Measurements from ENCODE around the gene MB. TPM values are rescaled to one million over a fixed set of nuclear protein-coding genes. Genes with fewer than 3 reads are reported as not detected.
"Not testable (repeated sequence)": the region's sequence is repeated elsewhere in the genome, so short reads cannot be mapped to it uniquely, and the experiment has no call there.

Gene MB
- 7.2 TPM for polyA plus RNA-seq
- long read RNA-seq, donor 1, partial matches to known transcripts: 0 of 4 reads
- long read RNA-seq, donor 1, other reads (novel, unspliced or antisense): 0 of 4 reads
- long read RNA-seq, donor 2, partial matches to known transcripts: 0 of 7 reads
- long read RNA-seq, donor 2, other reads (novel, unspliced or antisense): 0 of 7 reads
- long read RNA-seq, donor 3, transcript MB-205 (4 exons, 582 nt): major isoform, 15 of 17 reads
- long read RNA-seq, donor 3, partial matches to known transcripts: 0 of 17 reads
- long read RNA-seq, donor 3, other reads (novel, unspliced or antisense): 0 of 17 reads
- long read RNA-seq, donor 4, partial matches to known transcripts: 0 of 1 reads
- long read RNA-seq, donor 4, other reads (novel, unspliced or antisense): 0 of 1 reads
- long read RNA-seq, donor 5, partial matches to known transcripts: 0 of 2 reads
- long read RNA-seq, donor 5, other reads (novel, unspliced or antisense): 0 of 2 reads
- long read RNA-seq, donor 6, partial matches to known transcripts: 0 of 1 reads
- long read RNA-seq, donor 6, other reads (novel, unspliced or antisense): 0 of 1 reads
- long read RNA-seq, donor 7, partial matches to known transcripts: 5 of 9 reads
- long read RNA-seq, donor 7, other reads (novel, unspliced or antisense): 0 of 9 reads
- long read RNA-seq, donor 8, transcript MB-205 (4 exons, 582 nt): major isoform, 6 of 6 reads
- long read RNA-seq, donor 8, partial matches to known transcripts: 0 of 6 reads
- long read RNA-seq, donor 8, other reads (novel, unspliced or antisense): 0 of 6 reads
- long read RNA-seq, donor 9, partial matches to known transcripts: 0 of 5 reads
- long read RNA-seq, donor 9, other reads (novel, unspliced or antisense): 0 of 5 reads
- long read RNA-seq, donor 10, partial matches to known transcripts: 12 of 15 reads
- long read RNA-seq, donor 10, other reads (novel, unspliced or antisense): 0 of 15 reads
- long read RNA-seq, donor 11, partial matches to known transcripts: 0 of 4 reads
- long read RNA-seq, donor 11, other reads (novel, unspliced or antisense): 0 of 4 reads

GRCh38 chr22:35617137-35617755 is at the start of gene MB:
Gene MB, minus strand, starts transcription at chr22:35617329. Its CDS starts 72 bp downstream, at chr22:35617257.
- Histone ChIP-seq H3K9me3 (ENCODE audit: control insufficient read depth, low read depth, low read length) (no peaks in the 10 kb centered on the region), H3K27ac (ENCODE audit: low read length) (no peak within 1 kb of the TSS), H3K36me3 (ENCODE audit: control insufficient read depth, insufficient read depth, low read length) (no peaks in the 10 kb centered on the region), H3K27me3 (ENCODE audit: control insufficient read depth, insufficient read depth, low read length) (no peaks in the 10 kb centered on the region), H3K4me1 (ENCODE audit: control insufficient read depth, insufficient read depth, low read length) (no peaks in the 10 kb centered on the region), H3K4me3 (ENCODE audit: low read length) (no peak within 1 kb of the TSS)
- no peak for DNase-seq
- no CpG with 5 or more reads among the region's 16 CpGs for WGBS (ENCODE audit: insufficient coverage, low lambda C conversion rate)

GRCh38 chr22:35666699-35667098 is 49.6 kb upstream of the MB start:
- not testable (repeated sequence) for H3K9me3 ChIP-seq (ENCODE audit: control insufficient read depth, low read depth, low read length); H3K4me3 ChIP-seq (ENCODE audit: low read length); H3K27me3 ChIP-seq (ENCODE audit: control insufficient read depth, insufficient read depth, low read length); DNase-seq; H3K27ac ChIP-seq (ENCODE audit: low read length); H3K36me3 ChIP-seq (ENCODE audit: control insufficient read depth, insufficient read depth, low read length)
- peaks cover 14% of the 10 kb centered on the region for H3K4me1 ChIP-seq (ENCODE audit: control insufficient read depth, insufficient read depth, low read length)
- WGBS (ENCODE audit: insufficient coverage, low lambda C conversion rate): 100% methylated on average over 1 of the region's 1 CpG

GRCh38 chr22:35664955-35665587 is 47.9 kb upstream of the MB start:
- H3K27ac ChIP-seq (ENCODE audit: low read length): no peak overlapping the region
- peaks cover 8% of the 10 kb centered on the region for H3K36me3 ChIP-seq (ENCODE audit: control insufficient read depth, insufficient read depth, low read length)
- no peak for DNase-seq
- H3K4me3 ChIP-seq (ENCODE audit: low read length): no peak overlapping the region
- H3K27me3 ChIP-seq (ENCODE audit: control insufficient read depth, insufficient read depth, low read length): no peaks in the 10 kb centered on the region
- H3K4me1 ChIP-seq (ENCODE audit: control insufficient read depth, insufficient read depth, low read length): peaks cover 23% of the 10 kb centered on the region
- 80% methylated on average over 1 of the region's 5 CpGs for WGBS (ENCODE audit: insufficient coverage, low lambda C conversion rate)
- peaks cover 2% of the 10 kb centered on the region for H3K9me3 ChIP-seq (ENCODE audit: control insufficient read depth, low read depth, low read length)

- H3K4me1 ChIP-seq (ENCODE audit: control insufficient read depth, insufficient read depth, low read length): peaks cover 23% of the 10 kb centered on the region
- H3K27ac ChIP-seq (ENCODE audit: low read length): no peak overlapping the region
- H3K9me3 ChIP-seq (ENCODE audit: control insufficient read depth, low read depth, low read length): peaks cover 2% of the 10 kb centered on the region
- no peak for DNase-seq
- WGBS (ENCODE audit: insufficient coverage, low lambda C conversion rate): 93% methylated on average over 2 of the region's 3 CpGs
- H3K4me3 ChIP-seq (ENCODE audit: low read length): no peak overlapping the region
- H3K27me3 ChIP-seq (ENCODE audit: control insufficient read depth, insufficient read depth, low read length): no peaks in the 10 kb centered on the region
- H3K36me3 ChIP-seq (ENCODE audit: control insufficient read depth, insufficient read depth, low read length): peaks cover 24% of the 10 kb centered on the region
Observed at GRCh38 chr22:35663371-35663770, 46.2 kb upstream of the MB start.

- 43% methylated on average over 1 of the region's 2 CpGs for WGBS (ENCODE audit: insufficient coverage, low lambda C conversion rate)
- Histone ChIP-seq H3K27ac (ENCODE audit: low read length) (no peak overlapping the region), H3K4me3 (ENCODE audit: low read length) (no peak overlapping the region), H3K9me3 (ENCODE audit: control insufficient read depth, low read depth, low read length) (peaks cover 2% of the 10 kb centered on the region), H3K4me1 (ENCODE audit: control insufficient read depth, insufficient read depth, low read length) (peaks cover 23% of the 10 kb centered on the region), H3K36me3 (ENCODE audit: control insufficient read depth, insufficient read depth, low read length) (peaks cover 29% of the 10 kb centered on the region), H3K27me3 (ENCODE audit: control insufficient read depth, insufficient read depth, low read length) (no peaks in the 10 kb centered on the region)
- DNase-seq: no peak
Observed at GRCh38 chr22:35662914-35663313, 45.8 kb upstream of the MB start.

GRCh38 chr22:35661464-35661863 is 44.3 kb upstream of the MB start:
- 20% methylated on average over 1 of the region's 2 CpGs for WGBS (ENCODE audit: insufficient coverage, low lambda C conversion rate)
- DNase-seq: peak in 1 of 2 donors; percentile 73
- Histone ChIP-seq H3K4me1 (ENCODE audit: control insufficient read depth, insufficient read depth, low read length) (peaks cover 23% of the 10 kb centered on the region), H3K9me3 (ENCODE audit: control insufficient read depth, low read depth, low read length) (peaks cover 2% of the 10 kb centered on the region), H3K4me3 (ENCODE audit: low read length) (no peak overlapping the region), H3K36me3 (ENCODE audit: control insufficient read depth, insufficient read depth, low read length) (peaks cover 39% of the 10 kb centered on the region), H3K27me3 (ENCODE audit: control insufficient read depth, insufficient read depth, low read length) (no peaks in the 10 kb centered on the region), H3K27ac (ENCODE audit: low read length) (peak overlapping the region; percentile 87)

- peak; percentile 85 to 91 for DNase-seq
- no CpG with 5 or more reads among the region's 2 CpGs for whole genome bisulfite sequencing (ENCODE audit: insufficient coverage, low lambda C conversion rate)
- no peaks in the 10 kb centered on the region for H3K9me3 ChIP-seq (ENCODE audit: control insufficient read depth, low read depth, low read length)
- H3K4me1 ChIP-seq (ENCODE audit: control insufficient read depth, insufficient read depth, low read length): peaks cover 23% of the 10 kb centered on the region
- H3K27me3 ChIP-seq (ENCODE audit: control insufficient read depth, insufficient read depth, low read length): no peaks in the 10 kb centered on the region
- H3K4me3 ChIP-seq (ENCODE audit: low read length): no peak overlapping the region
- H3K27ac ChIP-seq (ENCODE audit: low read length): peak overlapping the region; percentile 87
- H3K36me3 ChIP-seq (ENCODE audit: control insufficient read depth, insufficient read depth, low read length): peaks cover 42% of the 10 kb centered on the region
Observed at GRCh38 chr22:35660291-35661127, 43.4 kb upstream of the MB start.

- Histone ChIP-seq H3K4me3 (ENCODE audit: low read length) (no peak overlapping the region), H3K4me1 (ENCODE audit: control insufficient read depth, insufficient read depth, low read length) (peaks cover 17% of the 10 kb centered on the region)
- no CpG with 5 or more reads among the region's 5 CpGs for WGBS (ENCODE audit: insufficient coverage, low lambda C conversion rate)
Observed at GRCh38 chr22:35657571-35658312, 40.6 kb upstream of the MB start.

GRCh38 chr22:35656284-35656752 is 39.2 kb upstream of the MB start:
- Histone ChIP-seq H3K36me3 (ENCODE audit: control insufficient read depth, insufficient read depth, low read length) (peaks cover 46% of the 10 kb centered on the region), H3K4me3 (ENCODE audit: low read length) (no peak overlapping the region), H3K4me1 (ENCODE audit: control insufficient read depth, insufficient read depth, low read length) (peaks cover 6% of the 10 kb centered on the region), H3K27ac (ENCODE audit: low read length) (no peak overlapping the region), H3K9me3 (ENCODE audit: control insufficient read depth, low read depth, low read length) (no peaks in the 10 kb centered on the region), H3K27me3 (ENCODE audit: control insufficient read depth, insufficient read depth, low read length) (no peaks in the 10 kb centered on the region)
- DNase-seq: no peak
- WGBS (ENCODE audit: insufficient coverage, low lambda C conversion rate): no CpG with 5 or more reads among the region's 5 CpGs

More at GRCh38 chr22:35657571-35658312, 40.6 kb upstream of the MB start:
- Histone ChIP-seq H3K27me3 (ENCODE audit: control insufficient read depth, insufficient read depth, low read length) (no peaks in the 10 kb centered on the region), H3K36me3 (ENCODE audit: control insufficient read depth, insufficient read depth, low read length) (peaks cover 46% of the 10 kb centered on the region), H3K27ac (ENCODE audit: low read length) (no peak overlapping the region), H3K9me3 (ENCODE audit: control insufficient read depth, low read depth, low read length) (no peaks in the 10 kb centered on the region)
- DNase-seq: no peak

Measured in large intestine (tissue), 12 donors.